Cardiac muscle cell (in vitro differentiated cells and primary cell): ENCODE data around the gene CDH3. TPM values are rescaled to one million over a fixed set of nuclear protein-coding genes. Genes with fewer than 3 reads are reported as not detected.

Experiments used
- DNase-seq, 2 donors: peaks; one replicate each; pipeline versions ENCODE4 v3.0.0 to v3.0.0-alpha.2; 2010 to 2017; ENCODE audit warnings: low read depth in 1 of 2, low spot score in 1 of 2
- H3K27ac ChIP-seq: fragments of 200-600 bp; sonication (generic); 2 replicates; pipeline ENCODE4 v1.5.1; 2016
- H3K27me3 ChIP-seq: fragments of 200-600 bp; sonication (generic); 2 replicates; pipeline ENCODE4 v1.6.0; 2016; ENCODE audit warnings: control low read depth
- H3K36me3 ChIP-seq: fragments of 200-600 bp; sonication (generic); 2 replicates; pipeline ENCODE4 v1.5.1; 2016; ENCODE audit warnings: control low read depth
- H3K4me1 ChIP-seq: fragments of 200-600 bp; sonication (generic); 2 replicates; pipeline ENCODE4 v1.8.1; 2017; ENCODE audit warnings: low read depth, mild to moderate bottlenecking, mixed run types
- H3K4me3 ChIP-seq: fragments of 200-600 bp; sonication (generic); 2 replicates; pipeline ENCODE4 v1.5.1; 2016; ENCODE audit warnings: mild to moderate bottlenecking
- H3K9me3 ChIP-seq: fragments of 200-600 bp; sonication (generic); 2 replicates; pipeline ENCODE4 v1.5.1; 2017; ENCODE audit warnings: low read depth, mild to moderate bottlenecking, control low read depth
- CTCF ChIP-seq: IDR thresholded peaks from 2 replicates; pipeline ENCODE4 v1.5.1; 2012; ENCODE audit warnings: low read depth, mild to moderate bottlenecking, low read length
- polyA plus RNA-seq: library from polyadenylated mRNA; unstranded; fragments of >200 nt; fragmentation: Nextera tagmentation; extraction: Ambion mirVana; gene quantifications from 2 replicates; pipeline ENCODE4 v1.2.1, GENCODE V29; 2016
- total RNA-seq: library from RNA; depleted of rRNA; stranded (reverse); fragments of >200 nt; gene quantifications from 2 replicates; pipeline ENCODE4 v1.2.3, GENCODE V29; 2016

The CDH3 gene
- total and polyA plus RNA-seq, 2 experiments from 2014 or later: 115 to 342 TPM

- Histone ChIP-seq H3K36me3 (no peaks in the 10 kb centered on the region), H3K27ac (peak overlapping the region; percentile 62), H3K9me3 (no peaks in the 10 kb centered on the region), H3K4me1 (peaks cover 22% of the 10 kb centered on the region), H3K27me3 (no peaks in the 10 kb centered on the region), H3K4me3 (peak overlapping the region; percentile 20)
- TF ChIP-seq CTCF: no peak
- DNase-seq: peak; percentile 38 to 77
Measured at GRCh38 chr16:68642436-68643101, 2.5 kb upstream of the CDH3 start.

- no peaks in the 10 kb centered on the region for H3K9me3 ChIP-seq
- no peak overlapping the region for H3K4me3 ChIP-seq
- H3K27ac ChIP-seq: no peak overlapping the region
- H3K4me1 ChIP-seq: peaks cover 27% of the 10 kb centered on the region
- no peaks in the 10 kb centered on the region for H3K27me3 ChIP-seq
- no peak for TF ChIP-seq CTCF
- DNase-seq: no peak
- no peaks in the 10 kb centered on the region for H3K36me3 ChIP-seq
Measured at GRCh38 chr16:68643227-68643626, 1.9 kb upstream of the CDH3 start.

GRCh38 chr16:68643847-68644246 lies 1.3 kb upstream of the CDH3 start:
- peaks cover 33% of the 10 kb centered on the region for H3K4me1 ChIP-seq
- H3K36me3 ChIP-seq: no peaks in the 10 kb centered on the region
- no peak for TF ChIP-seq CTCF
- H3K4me3 ChIP-seq: peak overlapping the region; percentile 91
- peak; percentile 46 to 72 for DNase-seq
- H3K27me3 ChIP-seq: no peaks in the 10 kb centered on the region
- peak overlapping the region; percentile 95 for H3K27ac ChIP-seq
- no peaks in the 10 kb centered on the region for H3K9me3 ChIP-seq

- peak overlapping the region; percentile 91 for H3K4me3 ChIP-seq
- peaks cover 35% of the 10 kb centered on the region for H3K4me1 ChIP-seq
- TF ChIP-seq CTCF: no peak
Measured at GRCh38 chr16:68644296-68644695, 814 bp upstream of the CDH3 start.

GRCh38 chr16:68645494-68646388 lies 631 bp downstream of the CDH3 start:
- peak in 1 of 2 donors; percentile 87 for DNase-seq
- Histone ChIP-seq H3K27me3 (no peaks in the 10 kb centered on the region), H3K27ac (peak overlapping the region; percentile 95), H3K4me1 (peaks cover 35% of the 10 kb centered on the region), H3K4me3 (peak overlapping the region; percentile 91), H3K36me3 (no peaks in the 10 kb centered on the region), H3K9me3 (no peaks in the 10 kb centered on the region)
- no peak for TF ChIP-seq CTCF

More at GRCh38 chr16:68644296-68644695, 814 bp upstream of the CDH3 start:
- no peaks in the 10 kb centered on the region for H3K9me3 ChIP-seq
- H3K27me3 ChIP-seq: no peaks in the 10 kb centered on the region
- peak overlapping the region; percentile 95 for H3K27ac ChIP-seq
- DNase-seq: peak in 1 of 2 donors; percentile 31
- no peaks in the 10 kb centered on the region for H3K36me3 ChIP-seq
